ENCODE measurements around the gene SUSD6.

SUSD6 gene

DNA sequence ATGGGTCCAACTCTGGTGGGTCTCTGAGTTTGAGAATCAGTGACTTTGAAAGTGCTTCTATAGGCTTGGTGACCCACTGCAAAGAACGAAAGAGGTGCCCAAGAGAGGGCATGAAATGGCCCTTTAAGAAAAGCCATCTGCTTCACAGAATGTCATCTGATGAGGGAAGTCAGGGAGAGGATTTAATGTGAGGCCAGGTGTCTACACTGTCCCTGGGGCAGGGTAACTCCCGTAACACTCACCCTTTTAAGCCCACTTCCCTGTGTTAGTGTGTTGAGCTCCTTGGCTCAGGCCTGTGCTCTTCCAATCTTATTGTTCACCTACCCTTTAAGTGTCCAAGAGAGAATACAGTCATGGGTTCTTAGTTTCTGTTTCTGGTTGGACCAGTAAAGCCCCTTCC, 139.1 kb downstream of the SUSD6 start:
- no peaks in the 10 kb centered on the region for H3K79me1 ChIP-seq (replicated peaks; ENCODE audit: low read length, poor library complexity, severe bottlenecking)
- no peak overlapping the region for H3K23ac ChIP-seq (ENCODE audit: low read length in 2 of 2)
- H2BK15ac ChIP-seq (ENCODE audit: low read depth, poor library complexity, severe bottlenecking): no peak overlapping the region
- peaks cover 5% of the 10 kb centered on the region for H3K4me1 ChIP-seq (ENCODE audit: control insufficient read depth, insufficient read depth, low read depth, low read length)
- H2BK5ac ChIP-seq (ENCODE audit: low read depth, low read length, poor library complexity, severe bottlenecking): no peak overlapping the region
- H3K4ac ChIP-seq (ENCODE audit: low read depth in 1 of 2, low read length in 2 of 2): no peak overlapping the region
- no peak overlapping the region for H2AFZ ChIP-seq (ENCODE audit: low read depth, low read length)
- no peak for DNase-seq
- no peak overlapping the region for H4K8ac ChIP-seq (ENCODE audit: low read length)
- no peak overlapping the region for H2BK120ac ChIP-seq (ENCODE audit: low read depth, low read length)
- H3K9ac ChIP-seq (ENCODE audit: low read length): no peak overlapping the region
- H3K4me2 ChIP-seq (ENCODE audit: low read length, poor library complexity, severe bottlenecking): no peak overlapping the region
- H3K27me3 ChIP-seq (ENCODE audit: control insufficient read depth in 1 of 2, insufficient read depth in 1 of 2, low read length in 2 of 2): no peaks in the 10 kb centered on the region
- no peak overlapping the region for H2BK12ac ChIP-seq (ENCODE audit: low read length in 2 of 2)
- WGBS: 61% methylated on average over 2 of the region's 2 CpGs
- no peak overlapping the region for H3K18ac ChIP-seq (ENCODE audit: low read depth in 1 of 2, low read length in 2 of 2)
- no peaks in the 10 kb centered on the region for H3K9me3 ChIP-seq (ENCODE audit: control insufficient read depth, low read length)
- peak overlapping the region; percentile 96 for H2AK5ac ChIP-seq (ENCODE audit: low read length, severe bottlenecking)
- H3K4me3 ChIP-seq (ENCODE audit: insufficient read depth in 1 of 2, low read depth in 1 of 2, low read length in 2 of 2): no peak overlapping the region
- H3K27ac ChIP-seq (ENCODE audit: low read length, poor library complexity, severe bottlenecking): peak overlapping the region; percentile 39
- H4K91ac ChIP-seq (ENCODE audit: low read length): no peak overlapping the region
- H3K36me3 ChIP-seq (ENCODE audit: control insufficient read depth in 1 of 2, insufficient read depth in 2 of 2, low read depth in 1 of 2, low read length in 2 of 2): no peaks in the 10 kb centered on the region
- H3K14ac ChIP-seq (ENCODE audit: low read length in 2 of 2): no peak overlapping the region

DNA sequence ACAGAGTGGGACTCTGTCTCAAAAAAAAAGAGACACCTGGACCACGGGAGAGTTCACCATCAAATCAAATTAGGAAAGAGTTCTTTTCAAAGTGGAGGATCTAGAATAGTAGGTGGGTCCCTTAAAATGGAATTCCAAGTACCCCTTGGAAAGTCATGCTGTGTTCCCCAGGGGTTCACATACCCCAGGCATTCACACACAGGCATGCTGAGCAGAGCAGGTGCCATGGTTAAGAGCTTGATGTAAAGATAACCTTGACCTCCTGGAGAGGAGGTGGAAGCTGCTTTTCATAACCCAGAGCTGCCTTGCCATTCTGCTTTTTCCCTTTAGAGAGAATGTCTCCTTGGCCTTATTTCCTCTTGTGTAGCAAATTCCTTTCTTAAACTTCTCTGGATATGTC, 141.4 kb downstream of the SUSD6 start:
- Histone ChIP-seq H2BK120ac (ENCODE audit: low read depth, low read length) (no peak overlapping the region), H3K36me3 (ENCODE audit: control insufficient read depth in 1 of 2, insufficient read depth in 2 of 2, low read depth in 1 of 2, low read length in 2 of 2) (no peaks in the 10 kb centered on the region), H3K23ac (ENCODE audit: low read length in 2 of 2) (no peak overlapping the region), H3K27ac (ENCODE audit: low read length, poor library complexity, severe bottlenecking) (no peak overlapping the region), H3K27me3 (ENCODE audit: control insufficient read depth in 1 of 2, insufficient read depth in 1 of 2, low read length in 2 of 2) (no peaks in the 10 kb centered on the region), H3K18ac (ENCODE audit: low read depth in 1 of 2, low read length in 2 of 2) (no peak overlapping the region), H4K91ac (ENCODE audit: low read length) (no peak overlapping the region), H2AFZ (ENCODE audit: low read depth, low read length) (no peak overlapping the region), H3K9ac (ENCODE audit: low read length) (no peak overlapping the region), H2BK5ac (ENCODE audit: low read depth, low read length, poor library complexity, severe bottlenecking) (no peak overlapping the region), H3K4ac (ENCODE audit: low read depth in 1 of 2, low read length in 2 of 2) (no peak overlapping the region), H3K4me1 (ENCODE audit: control insufficient read depth, insufficient read depth, low read depth, low read length) (peaks cover 5% of the 10 kb centered on the region), H3K79me1 (replicated peaks; ENCODE audit: low read length, poor library complexity, severe bottlenecking) (no peaks in the 10 kb centered on the region), H3K9me3 (ENCODE audit: control insufficient read depth, low read length) (no peaks in the 10 kb centered on the region), H3K4me3 (ENCODE audit: insufficient read depth in 1 of 2, low read depth in 1 of 2, low read length in 2 of 2) (no peak overlapping the region), H4K8ac (ENCODE audit: low read length) (no peak overlapping the region), H3K4me2 (ENCODE audit: low read length, poor library complexity, severe bottlenecking) (no peak overlapping the region), H2BK15ac (ENCODE audit: low read depth, poor library complexity, severe bottlenecking) (no peak overlapping the region), H2BK12ac (ENCODE audit: low read length in 2 of 2) (no peak overlapping the region), H3K14ac (ENCODE audit: low read length in 2 of 2) (no peak overlapping the region), H2AK5ac (ENCODE audit: low read length, severe bottlenecking) (no peak overlapping the region)
- WGBS: 56% methylated on average over 1 of the region's 1 CpG
- DNase-seq: no peak

DNA sequence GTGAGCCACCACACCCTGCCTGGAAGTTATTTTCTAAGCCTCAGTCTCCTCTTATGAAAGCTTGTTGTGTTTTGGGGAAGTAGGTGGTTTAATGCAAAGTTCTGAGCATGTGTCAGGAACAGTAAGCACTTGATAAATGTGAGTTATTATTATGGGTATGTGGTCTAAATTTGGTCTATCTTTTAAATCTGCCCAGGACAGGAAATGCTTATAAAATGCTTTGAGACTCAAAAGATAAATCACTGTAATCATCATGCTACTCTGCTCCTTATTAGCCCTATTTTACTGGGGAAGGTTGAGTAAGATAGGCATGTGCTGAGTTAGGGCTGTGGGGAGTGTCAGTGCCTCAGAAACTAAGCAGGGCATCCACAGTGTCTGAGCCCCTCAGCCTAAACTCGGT, 142.5 kb downstream of the SUSD6 start:
- no peak overlapping the region for H3K14ac ChIP-seq (ENCODE audit: low read length in 2 of 2)
- WGBS: no CpG with 5 or more reads among the region's 1 CpG
- H3K79me1 ChIP-seq (replicated peaks; ENCODE audit: low read length, poor library complexity, severe bottlenecking): no peaks in the 10 kb centered on the region
- no peak overlapping the region for H3K9ac ChIP-seq (ENCODE audit: low read length)
- H3K23ac ChIP-seq (ENCODE audit: low read length in 2 of 2): no peak overlapping the region
- no peak overlapping the region for H3K4ac ChIP-seq (ENCODE audit: low read depth in 1 of 2, low read length in 2 of 2)
- no peak overlapping the region for H2BK15ac ChIP-seq (ENCODE audit: low read depth, poor library complexity, severe bottlenecking)
- H4K91ac ChIP-seq (ENCODE audit: low read length): no peak overlapping the region
- no peak overlapping the region for H3K18ac ChIP-seq (ENCODE audit: low read depth in 1 of 2, low read length in 2 of 2)
- no peaks in the 10 kb centered on the region for H3K9me3 ChIP-seq (ENCODE audit: control insufficient read depth, low read length)
- no peaks in the 10 kb centered on the region for H3K36me3 ChIP-seq (ENCODE audit: control insufficient read depth in 1 of 2, insufficient read depth in 2 of 2, low read depth in 1 of 2, low read length in 2 of 2)
- H4K8ac ChIP-seq (ENCODE audit: low read length): no peak overlapping the region
- no peak for DNase-seq
- H2AFZ ChIP-seq (ENCODE audit: low read depth, low read length): no peak overlapping the region
- no peak overlapping the region for H2BK5ac ChIP-seq (ENCODE audit: low read depth, low read length, poor library complexity, severe bottlenecking)
- H3K4me2 ChIP-seq (ENCODE audit: low read length, poor library complexity, severe bottlenecking): no peak overlapping the region
- H2BK120ac ChIP-seq (ENCODE audit: low read depth, low read length): no peak overlapping the region
- peaks cover 5% of the 10 kb centered on the region for H3K4me1 ChIP-seq (ENCODE audit: control insufficient read depth, insufficient read depth, low read depth, low read length)
- H3K27ac ChIP-seq (ENCODE audit: low read length, poor library complexity, severe bottlenecking): no peak overlapping the region
- H3K4me3 ChIP-seq (ENCODE audit: insufficient read depth in 1 of 2, low read depth in 1 of 2, low read length in 2 of 2): no peak overlapping the region
- H2BK12ac ChIP-seq (ENCODE audit: low read length in 2 of 2): no peak overlapping the region
- no peak overlapping the region for H2AK5ac ChIP-seq (ENCODE audit: low read length, severe bottlenecking)
- no peaks in the 10 kb centered on the region for H3K27me3 ChIP-seq (ENCODE audit: control insufficient read depth in 1 of 2, insufficient read depth in 1 of 2, low read length in 2 of 2)

DNA sequence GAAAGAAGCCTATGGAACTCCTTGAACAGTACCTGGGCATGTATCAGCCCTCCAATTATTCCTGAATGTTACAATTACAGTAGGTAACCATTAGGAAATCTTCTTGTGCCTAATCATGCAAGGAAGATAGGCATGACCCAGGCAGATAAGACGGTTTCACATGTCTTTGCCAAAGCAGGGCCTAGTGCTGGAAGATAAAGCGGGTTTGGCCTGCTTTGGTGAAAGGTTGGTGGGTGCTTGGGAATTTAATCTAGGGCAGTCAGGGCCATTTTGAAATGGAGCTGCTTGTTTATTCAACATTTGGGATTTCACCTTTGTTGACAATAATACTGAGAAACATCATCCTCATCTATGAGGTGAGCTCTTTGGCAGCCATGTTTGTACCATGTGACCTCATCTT, 143.1 kb downstream of the SUSD6 start:
- DNase-seq: no peak
- H2AK5ac ChIP-seq (ENCODE audit: low read length, severe bottlenecking): no peak overlapping the region
- no peaks in the 10 kb centered on the region for H3K27me3 ChIP-seq (ENCODE audit: control insufficient read depth in 1 of 2, insufficient read depth in 1 of 2, low read length in 2 of 2)
- peak overlapping the region; percentile 2 for H2AFZ ChIP-seq (ENCODE audit: low read depth, low read length)
- no peaks in the 10 kb centered on the region for H3K9me3 ChIP-seq (ENCODE audit: control insufficient read depth, low read length)
- H2BK5ac ChIP-seq (ENCODE audit: low read depth, low read length, poor library complexity, severe bottlenecking): no peak overlapping the region
- H3K36me3 ChIP-seq (ENCODE audit: control insufficient read depth in 1 of 2, insufficient read depth in 2 of 2, low read depth in 1 of 2, low read length in 2 of 2): no peaks in the 10 kb centered on the region
- H3K9ac ChIP-seq (ENCODE audit: low read length): no peak overlapping the region
- peaks cover 5% of the 10 kb centered on the region for H3K4me1 ChIP-seq (ENCODE audit: control insufficient read depth, insufficient read depth, low read depth, low read length)
- no peak overlapping the region for H3K23ac ChIP-seq (ENCODE audit: low read length in 2 of 2)
- H3K18ac ChIP-seq (ENCODE audit: low read depth in 1 of 2, low read length in 2 of 2): no peak overlapping the region
- H3K79me1 ChIP-seq (replicated peaks; ENCODE audit: low read length, poor library complexity, severe bottlenecking): no peaks in the 10 kb centered on the region
- no peak overlapping the region for H3K4me2 ChIP-seq (ENCODE audit: low read length, poor library complexity, severe bottlenecking)
- H2BK12ac ChIP-seq (ENCODE audit: low read length in 2 of 2): no peak overlapping the region
- WGBS: 92% methylated on average over 2 of the region's 2 CpGs
- H3K4me3 ChIP-seq (ENCODE audit: insufficient read depth in 1 of 2, low read depth in 1 of 2, low read length in 2 of 2): no peak overlapping the region
- H3K27ac ChIP-seq (ENCODE audit: low read length, poor library complexity, severe bottlenecking): no peak overlapping the region
- H3K4ac ChIP-seq (ENCODE audit: low read depth in 1 of 2, low read length in 2 of 2): no peak overlapping the region
- no peak overlapping the region for H3K14ac ChIP-seq (ENCODE audit: low read length in 2 of 2)
- no peak overlapping the region for H4K8ac ChIP-seq (ENCODE audit: low read length)
- H4K91ac ChIP-seq (ENCODE audit: low read length): no peak overlapping the region
- no peak overlapping the region for H2BK15ac ChIP-seq (ENCODE audit: low read depth, poor library complexity, severe bottlenecking)
- H2BK120ac ChIP-seq (ENCODE audit: low read depth, low read length): no peak overlapping the region

All from mesenchymal stem cell (in vitro differentiated cells and primary cell).